ENCODE data around the gene PTCD1. TPM values are rescaled to one million over a fixed set of nuclear protein-coding genes. Genes with fewer than 3 reads are reported as not detected.

Gene PTCD1
- total RNA-seq, 4 donors from 2014 or later: 8.5 to 14.2 (median 9.5) TPM

GRCh38 chr7:99473315-99473596, 34.7 kb upstream of the PTCD1 start:
- DNase-seq (ENCODE audit: low spot score in 2 of 2): no peak
- TF ChIP-seq POLR2A (IDR thresholded peaks at IDR 0.05) (no peak), CTCF (IDR thresholded peaks at IDR 0.05) (no peak)
- WGBS, 2 donors: 1 to 3% methylated on average over 7 of the region's 7 CpGs
- intact Hi-C loops (cut with DNase I; ENCODE audit: low total_unique reads): no loop called here
- peak overlapping the region; percentile 81 for H3K4me3 ChIP-seq (ENCODE audit: low read depth, poor library complexity, severe bottlenecking)

GRCh38 chr7:99472561-99473314, 34.1 kb upstream of the PTCD1 start, which contains the start of gene ZNF789:
Gene ZNF789, plus strand, starts transcription at chr7:99472890. Its CDS starts 3,567 bp downstream, at chr7:99476457.
- peak; percentile 98 to 100 for DNase-seq (ENCODE audit: low spot score in 2 of 2)
- TF ChIP-seq POLR2A (IDR thresholded peaks at IDR 0.05) (no peak), CTCF (IDR thresholded peaks at IDR 0.05) (no peak)
- WGBS, 2 donors: 0 to 1% methylated on average over 48 to 54 of the region's 56 CpGs
- intact Hi-C loops (cut with DNase I; ENCODE audit: low total_unique reads): no loop called here
- peak within 1 kb of the TSS; percentile 81 for H3K4me3 ChIP-seq (ENCODE audit: low read depth, poor library complexity, severe bottlenecking)

- intact Hi-C loops (cut with DNase I; ENCODE audit: low total_unique reads): no loop called here
- WGBS, 2 donors: 41 to 45% methylated on average over 23 of the region's 23 CpGs
- DNase-seq (ENCODE audit: low spot score in 2 of 2): no peak
- no peak overlapping the region for H3K4me3 ChIP-seq (ENCODE audit: low read depth, poor library complexity, severe bottlenecking)
- TF ChIP-seq CTCF (IDR thresholded peaks at IDR 0.05) (no peak), POLR2A (IDR thresholded peaks at IDR 0.05) (no peak)
These were observed 30.9 kb upstream of the PTCD1 start for GRCh38 chr7:99469381-99470065.

GRCh38 chr7:99468336-99468918, 29.8 kb upstream of the PTCD1 start:
- H3K4me3 ChIP-seq (ENCODE audit: low read depth, poor library complexity, severe bottlenecking): no peak overlapping the region
- WGBS, 2 donors: 85 to 86% methylated on average over 29 of the region's 29 CpGs
- intact Hi-C loops (cut with DNase I; ENCODE audit: low total_unique reads): no loop called here
- DNase-seq (ENCODE audit: low spot score in 2 of 2): no peak
- TF ChIP-seq CTCF (IDR thresholded peaks at IDR 0.05) (no peak), POLR2A (IDR thresholded peaks at IDR 0.05) (no peak)

GRCh38 chr7:99465421-99465768, 26.8 kb upstream of the PTCD1 start:
- intact Hi-C loops (cut with DNase I; ENCODE audit: low total_unique reads): no loop called here
- TF ChIP-seq CTCF (IDR thresholded peaks at IDR 0.05) (no peak), POLR2A (IDR thresholded peaks at IDR 0.05) (no peak)
- H3K4me3 ChIP-seq (ENCODE audit: low read depth, poor library complexity, severe bottlenecking): peak overlapping the region; percentile 86
- no peak for DNase-seq (ENCODE audit: low spot score in 2 of 2)
- WGBS, 2 donors: 5 to 6% methylated on average over 9 of the region's 9 CpGs

Measured in lower leg skin (tissue), 4 donors.